Activated T-cell treated with anti-CD3 and anti-CD28 coated beads, Interleukin-2, amount 50 U/mL, for 24 hours (primary cell): ENCODE data around the gene ZNF581.

Experiments used
- DNase-seq: peaks from one replicate; pipeline ENCODE4 v3.0.0-alpha.2; 2020
- H3K27ac Mint-ChIP-seq: 2 replicates; pipeline ENCODE4 v1.8.0; 2020; ENCODE audit warnings: mild to moderate bottlenecking, mixed read lengths
- H3K27me3 Mint-ChIP-seq: 2 replicates; pipeline ENCODE4 v1.8.0; 2020; ENCODE audit warnings: mixed read lengths
- H3K36me3 Mint-ChIP-seq: 2 replicates; pipeline ENCODE4 v1.8.0; 2020; ENCODE audit warnings: low read depth, mixed read lengths
- H3K4me1 Mint-ChIP-seq: 2 replicates; pipeline ENCODE4 v1.8.0; 2020; ENCODE audit warnings: low read depth, mixed read lengths
- H3K4me3 Mint-ChIP-seq: 2 replicates; pipeline ENCODE4 v1.8.0; 2020; ENCODE audit warnings: mild to moderate bottlenecking, moderate library complexity, mixed read lengths
- H3K9me3 Mint-ChIP-seq: 2 replicates; pipeline ENCODE4 v1.8.0; 2020; ENCODE audit warnings: mixed read lengths

ZNF581 gene

GRCh38 chr19:55603581-55604292, 39.7 kb upstream of the ZNF581 start:
- Mint-ChIP-seq H3K9me3 (peaks cover 2% of the 10 kb centered on the region), H3K27me3 (no peaks in the 10 kb centered on the region), H3K4me1 (peaks cover 53% of the 10 kb centered on the region), H3K27ac (peak overlapping the region; percentile 55), H3K4me3 (peak overlapping the region; percentile 76), H3K36me3 (peaks cover 40% of the 10 kb centered on the region)
- DNase-seq, result no peak

DNA sequence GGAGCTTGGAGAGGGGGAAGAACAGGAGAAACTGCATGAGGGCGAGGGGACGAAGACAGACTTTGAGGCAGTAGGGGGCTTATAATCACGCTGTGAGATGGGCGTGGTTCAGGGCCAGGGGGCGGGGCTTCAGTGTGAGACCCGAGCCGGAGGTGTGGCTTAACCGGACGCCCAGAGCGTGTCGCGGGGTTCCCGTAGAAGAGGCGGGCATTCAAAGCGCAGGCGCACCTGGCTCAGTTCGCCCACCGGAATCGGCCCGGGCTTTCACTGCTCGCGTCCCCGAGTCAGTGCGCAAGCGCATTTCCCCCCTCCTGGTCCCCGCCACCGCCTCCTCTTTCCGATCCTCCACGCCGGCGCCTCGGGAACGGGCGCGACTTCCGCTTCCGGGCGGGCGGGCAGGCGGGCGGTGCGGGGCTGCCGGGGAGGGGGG, 38.2 kb upstream of the ZNF581 start:
- Mint-ChIP-seq H3K9me3 (no peaks in the 10 kb centered on the region), H3K4me1 (peaks cover 61% of the 10 kb centered on the region), H3K36me3 (peaks cover 50% of the 10 kb centered on the region), H3K27ac (peak overlapping the region; percentile 95), H3K4me3 (peak overlapping the region; percentile 76), H3K27me3 (no peaks in the 10 kb centered on the region)
- peak; percentile 98 for DNase-seq

- Mint-ChIP-seq H3K4me3 (peak within 1 kb of the TSS; percentile 88), H3K27ac (peak within 1 kb of the TSS; percentile 97), H3K36me3 (peaks cover 56% of the 10 kb centered on the region), H3K9me3 (no peaks in the 10 kb centered on the region), H3K4me1 (peaks cover 65% of the 10 kb centered on the region), H3K27me3 (no peaks in the 10 kb centered on the region)
- peak; percentile 78 for DNase-seq
Measured at GRCh38 chr19:55605637-55606470, 37.6 kb upstream of the ZNF581 start, which contains the start of gene ZNF865. Gene ZNF865, plus strand, starts transcription at chr19:55605647. Its CDS starts 7,972 bp downstream, at chr19:55613619.

DNA sequence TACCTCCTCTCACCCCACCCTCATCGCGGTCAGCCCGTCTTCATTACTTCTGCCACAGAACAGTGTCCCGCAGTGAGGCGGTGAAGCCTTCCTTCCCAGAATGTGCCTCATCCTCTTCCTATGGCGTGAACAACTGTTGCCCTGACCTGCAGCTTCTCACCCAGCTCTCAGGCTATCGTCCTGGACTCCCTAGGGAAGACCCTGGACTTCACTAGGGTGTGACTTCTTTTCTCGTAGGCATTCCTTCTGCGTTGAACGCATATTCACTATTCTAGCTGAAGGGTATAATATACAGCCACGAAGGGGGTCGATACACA, 37.0 kb upstream of the ZNF581 start:
- H3K4me1 Mint-ChIP-seq, result peaks cover 65% of the 10 kb centered on the region

DNA sequence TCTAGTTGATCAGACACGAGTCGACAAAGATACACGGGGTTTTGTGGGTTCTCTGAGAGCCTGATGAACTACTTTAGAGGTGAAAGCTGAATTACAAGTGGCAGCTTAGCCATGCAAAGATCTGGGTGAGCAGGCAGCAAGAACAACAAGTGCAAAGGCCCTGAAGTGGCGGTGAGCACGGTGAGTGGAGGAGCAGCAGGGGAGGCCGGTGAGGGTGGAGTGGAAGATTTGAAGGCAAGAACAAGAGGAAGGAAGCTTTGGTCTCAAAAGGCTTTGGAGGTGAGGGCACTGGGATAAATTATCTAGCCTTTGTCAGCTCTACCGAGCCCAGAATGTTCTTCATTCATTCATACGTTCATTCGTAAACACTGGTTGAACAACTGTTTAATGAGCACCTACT, 36.6 kb upstream of the ZNF581 start:
- DNase-seq, result no peak
- peaks cover 65% of the 10 kb centered on the region for H3K4me1 Mint-ChIP-seq
- peak overlapping the region; percentile 97 for H3K27ac Mint-ChIP-seq
- H3K36me3 Mint-ChIP-seq, result peaks cover 61% of the 10 kb centered on the region
- H3K4me3 Mint-ChIP-seq, result peak overlapping the region; percentile 88
- no peaks in the 10 kb centered on the region for H3K27me3 Mint-ChIP-seq
- no peaks in the 10 kb centered on the region for H3K9me3 Mint-ChIP-seq

More for the DNA sequence above, 37.0 kb upstream of the ZNF581 start:
- H3K9me3 Mint-ChIP-seq, result no peaks in the 10 kb centered on the region
- no peak for DNase-seq
- no peaks in the 10 kb centered on the region for H3K27me3 Mint-ChIP-seq
- peaks cover 60% of the 10 kb centered on the region for H3K36me3 Mint-ChIP-seq
- peak overlapping the region; percentile 88 for H3K4me3 Mint-ChIP-seq
- peak overlapping the region; percentile 97 for H3K27ac Mint-ChIP-seq

DNA sequence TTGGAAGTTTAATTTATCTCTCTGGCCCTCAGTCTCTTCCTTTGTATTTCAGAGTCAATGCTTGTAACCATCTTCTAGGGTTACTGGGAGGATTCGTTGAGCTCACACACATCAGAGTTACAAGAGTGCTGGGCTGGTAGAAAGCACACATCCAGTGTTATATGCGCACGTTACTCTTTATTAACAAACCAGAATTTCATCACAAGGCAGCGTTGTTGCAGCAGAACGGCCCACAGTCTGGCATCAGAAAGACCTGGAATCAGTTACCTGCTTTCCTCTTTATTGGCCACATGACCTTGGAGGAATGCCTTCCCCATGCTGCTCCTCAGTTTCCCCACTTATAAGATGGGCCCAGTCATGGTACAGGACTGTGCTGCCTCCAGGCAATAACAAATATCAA, 34.1 kb upstream of the ZNF581 start:
- no peak for DNase-seq
- H3K27ac Mint-ChIP-seq, result peak overlapping the region; percentile 6
- no peak overlapping the region for H3K4me3 Mint-ChIP-seq
- no peaks in the 10 kb centered on the region for H3K27me3 Mint-ChIP-seq
- H3K4me1 Mint-ChIP-seq, result peaks cover 62% of the 10 kb centered on the region
- no peaks in the 10 kb centered on the region for H3K9me3 Mint-ChIP-seq
- peaks cover 69% of the 10 kb centered on the region for H3K36me3 Mint-ChIP-seq

GRCh38 chr19:55611300-55611982, 32.0 kb upstream of the ZNF581 start:
- H3K4me3 Mint-ChIP-seq, result no peak overlapping the region
- DNase-seq, result no peak
- H3K9me3 Mint-ChIP-seq, result no peaks in the 10 kb centered on the region
- H3K27me3 Mint-ChIP-seq, result no peaks in the 10 kb centered on the region
- peak overlapping the region; percentile 67 for H3K27ac Mint-ChIP-seq
- H3K4me1 Mint-ChIP-seq, result peaks cover 51% of the 10 kb centered on the region
- peaks cover 73% of the 10 kb centered on the region for H3K36me3 Mint-ChIP-seq

- Mint-ChIP-seq H3K36me3 (peaks cover 72% of the 10 kb centered on the region), H3K4me3 (no peak overlapping the region), H3K27ac (peak overlapping the region; percentile 67), H3K4me1 (peaks cover 45% of the 10 kb centered on the region), H3K9me3 (no peaks in the 10 kb centered on the region), H3K27me3 (no peaks in the 10 kb centered on the region)
- DNase-seq, result no peak
Measured at GRCh38 chr19:55611983-55612645, 31.3 kb upstream of the ZNF581 start.

- no peak for DNase-seq
- H3K27ac Mint-ChIP-seq, result no peak overlapping the region
- H3K4me3 Mint-ChIP-seq, result no peak overlapping the region
- H3K4me1 Mint-ChIP-seq, result peaks cover 35% of the 10 kb centered on the region
- H3K27me3 Mint-ChIP-seq, result no peaks in the 10 kb centered on the region
- peaks cover 72% of the 10 kb centered on the region for H3K36me3 Mint-ChIP-seq
- no peaks in the 10 kb centered on the region for H3K9me3 Mint-ChIP-seq
Measured at GRCh38 chr19:55613396-55613795, 30.1 kb upstream of the ZNF581 start.

GRCh38 chr19:55613930-55614710, 29.3 kb upstream of the ZNF581 start:
- H3K27me3 Mint-ChIP-seq, result no peaks in the 10 kb centered on the region
- no peak overlapping the region for H3K27ac Mint-ChIP-seq
- peaks cover 65% of the 10 kb centered on the region for H3K36me3 Mint-ChIP-seq
- H3K4me3 Mint-ChIP-seq, result no peak overlapping the region
- DNase-seq, result no peak
- no peaks in the 10 kb centered on the region for H3K9me3 Mint-ChIP-seq
- H3K4me1 Mint-ChIP-seq, result peaks cover 30% of the 10 kb centered on the region

DNA sequence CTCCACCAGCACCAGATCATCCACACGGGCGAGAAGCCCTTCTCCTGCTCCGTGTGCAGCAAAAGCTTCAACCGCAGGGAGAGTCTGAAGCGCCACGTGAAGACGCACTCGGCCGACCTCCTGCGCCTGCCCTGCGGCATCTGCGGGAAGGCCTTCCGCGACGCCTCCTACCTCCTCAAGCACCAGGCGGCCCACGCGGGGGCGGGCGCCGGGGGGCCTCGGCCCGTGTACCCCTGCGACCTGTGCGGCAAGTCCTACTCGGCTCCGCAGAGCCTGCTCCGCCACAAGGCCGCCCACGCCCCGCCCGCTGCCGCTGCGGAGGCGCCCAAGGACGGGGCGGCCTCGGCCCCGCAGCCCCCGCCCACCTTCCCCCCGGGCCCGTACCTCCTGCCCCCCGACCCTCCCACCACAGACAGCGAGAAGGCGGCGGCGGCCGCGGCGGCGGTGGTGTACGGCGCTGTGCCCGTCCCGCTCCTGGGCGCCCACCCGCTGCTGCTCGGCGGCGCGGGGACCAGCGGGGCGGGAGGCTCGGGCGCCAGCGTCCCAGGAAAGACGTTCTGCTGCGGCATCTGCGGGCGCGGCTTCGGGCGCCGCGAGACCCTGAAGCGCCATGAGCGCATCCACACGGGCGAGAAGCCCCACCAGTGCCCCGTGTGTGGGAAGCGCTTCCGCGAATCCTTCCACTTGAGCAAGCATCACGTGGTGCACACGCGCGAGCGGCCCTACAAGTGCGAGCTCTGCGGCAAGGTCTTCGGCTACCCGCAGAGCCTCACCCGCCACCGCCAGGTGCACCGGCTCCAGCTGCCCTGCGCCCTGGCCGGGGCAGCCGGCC, 28.5 kb upstream of the ZNF581 start:
- no peak overlapping the region for H3K4me3 Mint-ChIP-seq
- no peak overlapping the region for H3K27ac Mint-ChIP-seq
- H3K27me3 Mint-ChIP-seq, result no peaks in the 10 kb centered on the region
- H3K4me1 Mint-ChIP-seq, result peaks cover 30% of the 10 kb centered on the region
- peaks cover 64% of the 10 kb centered on the region for H3K36me3 Mint-ChIP-seq
- no peak for DNase-seq
- H3K9me3 Mint-ChIP-seq, result no peaks in the 10 kb centered on the region

GRCh38 chr19:55615543-55616394, 27.7 kb upstream of the ZNF581 start:
- H3K4me3 Mint-ChIP-seq, result no peak overlapping the region
- H3K4me1 Mint-ChIP-seq, result peaks cover 32% of the 10 kb centered on the region
- no peak overlapping the region for H3K27ac Mint-ChIP-seq
- no peaks in the 10 kb centered on the region for H3K27me3 Mint-ChIP-seq
- H3K36me3 Mint-ChIP-seq, result peaks cover 64% of the 10 kb centered on the region
- H3K9me3 Mint-ChIP-seq, result no peaks in the 10 kb centered on the region
- no peak for DNase-seq
